HCT116 (cell line): Measurements from ENCODE around the gene ARFGEF3. TPM values are rescaled to one million over a fixed set of nuclear protein-coding genes. Genes with fewer than 3 reads are reported as not detected.

Experiments
- ATAC-seq: fragments of 200-7000 bp; cut with Tn5 transposase; 2 replicates; pipeline ENCODE4 v1.9.1; 2020; ENCODE audit warnings: mild to moderate bottlenecking, moderate library complexity
- BruUV-seq: library from RNA; stranded (reverse); fragments of 400-500 nt; replicated peaks from 2 replicates; lab custom pipeline; 2021; lab: Mats Ljungman, UMichigan
- CTCF ChIA-PET: fragments of 300-600 bp; sonication (Branson Sonifier 250); formaldehyde crosslinking; loops from one replicate; lab custom pipeline; 2021; ENCODE audit warnings: antibody characterized with exemption; lab: Charles Lee
- POLR2A ChIA-PET: fragments of 300-600, 350-600 bp; sonication (Branson Sonifier 250); formaldehyde crosslinking; loops from one replicate; lab custom pipeline; 2021; ENCODE audit warnings: antibody characterized with exemption; lab: Charles Lee
- RAD21 ChIA-PET, 2 experiments: fragments of 300-600 bp; sonication (Branson Sonifier 250); formaldehyde crosslinking; loops; one replicate each; lab custom pipeline; 2023; ENCODE audit warnings: low total read pairs in 2 of 2; ENCODE audit not compliant: uncharacterized antibody in 2 of 2, unreplicated experiment in 2 of 2, low non-redundant PET in 1 of 2; lab: Charles Lee
- DNase-seq: peaks from one replicate; pipeline ENCODE4 v3.0.0-alpha.2; 2010; ENCODE audit warnings: low read depth, low spot score
- H2AFZ ChIP-seq: fragments of 200-600 bp; shearing (Covaris generic), sonication (generic); 2 replicates; pipeline ENCODE4 v1.6.1; 2017; ENCODE audit warnings: low read depth, mixed run types, mixed read lengths, antibody characterized with exemption, low read length; ENCODE audit not compliant: poor library complexity, severe bottlenecking
- H3K27ac ChIP-seq: 2 replicates; pipeline ENCODE4 v1.5.1; 2012; ENCODE audit warnings: low read depth, low read length
- H3K27me3 ChIP-seq: fragments of 200-600 bp; sonication (generic); 2 replicates; pipeline ENCODE4 v1.6.1; 2016; ENCODE audit warnings: mixed run types, low read length, mixed read lengths; ENCODE audit not compliant: insufficient read depth
- H3K36me3 ChIP-seq, 2 experiments: fragments of 200-500 bp in 1 of 2; fragments of 200-600 bp in 1 of 2; sonication (Bioruptor generic) in 1 of 2; sonication (generic) in 1 of 2; 2 replicates each; pipeline versions ENCODE4 v1.5.1 to v1.6.1; 2014 to 2016; ENCODE audit warnings: low read length in 2 of 2, inconsistent platforms in 1 of 2, mixed read lengths in 1 of 2, mixed run types in 1 of 2; ENCODE audit not compliant: insufficient read depth in 2 of 2, control insufficient read depth in 1 of 2
- H3K4me1 ChIP-seq, 2 experiments: fragments of 200-600 bp in 1 of 2; sonication (generic) in 1 of 2; 2 replicates each; pipeline versions ENCODE4 v1.5.1 to v1.6.1; 2012 to 2017; ENCODE audit warnings: low read length in 2 of 2, inconsistent platforms in 1 of 2, mild to moderate bottlenecking in 1 of 2, mixed read lengths in 1 of 2, mixed run types in 1 of 2, moderate library complexity in 1 of 2; ENCODE audit not compliant: insufficient read depth in 2 of 2, control insufficient read depth in 1 of 2
- H3K4me2 ChIP-seq: fragments of 200-600 bp; sonication (generic); 2 replicates; pipeline ENCODE4 v1.6.1; 2017; ENCODE audit warnings: mixed run types, low read length, mixed read lengths
- H3K4me3 ChIP-seq, 2 experiments: fragments of 200-600 bp in 1 of 2; sonication (generic) in 1 of 2; replicated peaks in 1 of 2; 2 replicates each; pipeline ENCODE4 v1.5.1; 2011 to 2016; ENCODE audit warnings: low read length in 2 of 2, control low read depth in 1 of 2, low read depth in 1 of 2, mild to moderate bottlenecking in 1 of 2, mixed read lengths in 1 of 2, mixed run types in 1 of 2
- H3K79me2 ChIP-seq: fragments of 200-600 bp; sonication (generic); 2 replicates; pipeline ENCODE4 v1.6.1; 2017; ENCODE audit warnings: mild to moderate bottlenecking, mixed run types, low read length, moderate library complexity, mixed read lengths; ENCODE audit not compliant: insufficient read depth
- H3K9ac ChIP-seq: fragments of 200-600 bp; sonication (generic); 2 replicates; pipeline ENCODE4 v1.6.1; 2016; ENCODE audit warnings: low read length, mixed read lengths
- H3K9me2 ChIP-seq: fragments of 200-600 bp; sonication (generic), shearing (Covaris generic); 2 replicates; pipeline ENCODE4 v1.6.1; 2017; ENCODE audit warnings: mixed run types, mild to moderate bottlenecking, moderate library complexity; ENCODE audit not compliant: insufficient read depth
- H3K9me3 ChIP-seq, 2 experiments: fragments of 200-500 bp in 1 of 2; fragments of 200-600 bp in 1 of 2; sonication (Bioruptor generic) in 1 of 2; sonication (generic) in 1 of 2; 2 replicates each; pipeline ENCODE4 v1.6.1; 2014 to 2017; ENCODE audit warnings: low read length in 2 of 2, mixed read lengths in 2 of 2, inconsistent platforms in 1 of 2, low read depth in 1 of 2, mild to moderate bottlenecking in 1 of 2, mixed run types in 1 of 2, moderate library complexity in 1 of 2; ENCODE audit not compliant: control insufficient read depth in 1 of 2, insufficient read depth in 1 of 2
- H4K20me1 ChIP-seq: fragments of 200-600 bp; sonication (generic), shearing (Covaris generic); 2 replicates; pipeline ENCODE4 v1.6.1; 2017; ENCODE audit warnings: mixed run types, mild to moderate bottlenecking, moderate library complexity; ENCODE audit not compliant: insufficient read depth
- CBX3 ChIP-seq: IDR thresholded peaks from 2 replicates; pipeline ENCODE4 v1.6.1; 2012; ENCODE audit warnings: low read depth
- CEBPB ChIP-seq: IDR thresholded peaks from 2 replicates; pipeline ENCODE4 v1.6.1; 2012; ENCODE audit warnings: low read depth
- EZH2 ChIP-seq: fragments of 200-600 bp; sonication (generic); IDR thresholded peaks from 2 replicates; pipeline ENCODE4 v1.6.1; 2017; ENCODE audit warnings: antibody characterized with exemption, mixed run types
- JUND ChIP-seq: IDR thresholded peaks from 2 replicates; pipeline ENCODE4 v1.6.1; 2012
- POLR2A ChIP-seq: IDR thresholded peaks from 2 replicates; pipeline ENCODE4 v1.7.0; 2011; ENCODE audit warnings: borderline replicate concordance; ENCODE audit not compliant: insufficient read depth, insufficient read length; ENCODE audit errors: extremely low read depth
- POLR2AphosphoS5 ChIP-seq: IDR thresholded peaks from 2 replicates; pipeline ENCODE4 v1.6.1; 2011; ENCODE audit warnings: mild to moderate bottlenecking, low read depth, low read length, moderate library complexity
- RAD21 ChIP-seq: IDR thresholded peaks from 2 replicates; pipeline ENCODE4 v1.6.1; 2012; ENCODE audit warnings: low read depth, mild to moderate bottlenecking
- SIN3A ChIP-seq: IDR thresholded peaks from 2 replicates; pipeline ENCODE4 v1.6.1; 2012; ENCODE audit warnings: low read depth
- SP1 ChIP-seq: IDR thresholded peaks from 2 replicates; pipeline ENCODE4 v1.6.1; 2012; ENCODE audit warnings: low read depth
- YY1 ChIP-seq: IDR thresholded peaks from 2 replicates; pipeline ENCODE4 v1.6.1; 2011; ENCODE audit warnings: low read length, low read depth, moderate library complexity, mild to moderate bottlenecking; ENCODE audit not compliant: insufficient replicate concordance; ENCODE audit errors: extremely low read depth
- ZFX ChIP-seq: fragments of 450-650 bp; IDR thresholded peaks from 2 replicates; pipeline ENCODE4 v1.6.1; 2017
- ZNF274 ChIP-seq: fragments of 200-500 bp; sonication (Bioruptor generic); IDR thresholded peaks from 2 replicates; pipeline ENCODE4 v1.6.1; 2014; ENCODE audit warnings: mild to moderate bottlenecking, low read depth, low read length, inconsistent platforms
- intact Hi-C: fragments of 100-400 bp; cut with micrococcal nuclease; formaldehyde crosslinking; loops from 2 replicates; pipeline ENCODE4 v1.10.0; 2022
- total RNA-seq: library from RNA; stranded (reverse); gene quantifications from one replicate; pipeline ENCODE4 v1.2.1, GENCODE V29; 2021; ENCODE audit not compliant: unreplicated experiment
- TF ChIP-seq, protein P1 (sequence below): IDR thresholded peaks from 2 replicates; pipeline ENCODE4 v1.6.1; 2011; ENCODE audit warnings: mild to moderate bottlenecking, low read length, moderate library complexity; ENCODE audit not compliant: insufficient replicate concordance; ENCODE audit errors: extremely low read depth
- TF ChIP-seq, protein P2 (sequence below): IDR thresholded peaks from 2 replicates; pipeline ENCODE4 v1.6.1; 2012; ENCODE audit warnings: low read depth
- TF ChIP-seq, protein P3 (sequence below), 3 experiments: fragments of 200-600 bp in 1 of 3; sonication (generic) in 1 of 3; IDR thresholded peaks in 2 of 3; conservative IDR thresholded peaks in 1 of 3; 2 replicates each; pipeline ENCODE4 v1.5.1; 2012 to 2017; ENCODE audit warnings: low read depth in 2 of 3, low read length in 2 of 3, antibody characterized with exemption in 1 of 3, borderline replicate concordance in 1 of 3, control low read depth in 1 of 3, mild to moderate bottlenecking in 1 of 3, mixed read lengths in 1 of 3, mixed run types in 1 of 3, moderate library complexity in 1 of 3; ENCODE audit not compliant: insufficient read depth in 1 of 3

The ARFGEF3 gene
- total RNA-seq, 1 experiment from 2014 or later: 3.8 TPM

DNA sequence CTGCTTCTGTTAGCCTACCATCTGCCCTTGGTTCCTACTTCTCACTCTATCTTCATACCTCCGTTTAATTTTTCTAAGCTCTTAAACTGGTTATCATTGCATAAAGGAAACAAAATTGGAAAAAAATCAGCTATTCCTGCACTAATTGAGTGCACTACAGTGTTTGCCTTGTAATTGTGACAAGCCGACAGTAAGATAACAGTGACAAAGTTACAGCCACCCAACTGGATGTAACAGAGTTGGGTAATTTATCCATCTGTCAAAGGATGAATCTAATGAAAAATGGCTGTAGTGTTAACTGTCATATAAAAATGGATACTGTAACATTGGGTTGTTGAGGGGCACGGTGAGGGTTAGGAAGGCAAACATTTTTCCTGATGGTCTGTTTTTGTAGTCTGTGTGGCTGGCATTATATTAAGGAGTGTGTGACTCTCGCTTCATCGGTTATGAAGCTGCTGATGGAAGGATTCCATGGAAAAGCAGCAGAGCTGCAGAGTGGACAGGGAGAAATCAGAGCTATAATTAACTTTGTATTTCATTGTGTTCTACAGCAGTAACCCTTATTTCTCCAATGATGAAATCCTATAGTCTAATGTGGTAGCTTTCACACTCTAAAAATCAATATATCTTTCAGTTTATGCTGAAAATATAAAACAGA is 43.8 kb downstream of the ARFGEF3 start:
- no TSS peak for BruUV-seq
- H3K27ac ChIP-seq: no peak overlapping the region
- ChIA-PET RAD21 (no interaction called here), POLR2A (no interaction called here), CTCF (no interaction called here)
- intact Hi-C loops: no loop called here
- H2AFZ ChIP-seq: no peak overlapping the region
- H3K9me2 ChIP-seq: no peaks in the 10 kb centered on the region
- H3K36me3 ChIP-seq: no peaks in the 10 kb centered on the region
- DNase-seq (no peak), ATAC-seq (no peak)
- H3K79me2 ChIP-seq: no peaks in the 10 kb centered on the region
- no peak overlapping the region for H3K4me3 ChIP-seq
- TF ChIP-seq SP1 (no peak), YY1 (no peak), ZNF274 (no peak), CEBPB (no peak), ZFX (no peak), JUND (no peak), SIN3A (no peak), EZH2 (no peak), POLR2AphosphoS5 (no peak), POLR2A (no peak), RAD21 (no peak), CBX3 (no peak)
- TF ChIP-seq, protein P1, sequence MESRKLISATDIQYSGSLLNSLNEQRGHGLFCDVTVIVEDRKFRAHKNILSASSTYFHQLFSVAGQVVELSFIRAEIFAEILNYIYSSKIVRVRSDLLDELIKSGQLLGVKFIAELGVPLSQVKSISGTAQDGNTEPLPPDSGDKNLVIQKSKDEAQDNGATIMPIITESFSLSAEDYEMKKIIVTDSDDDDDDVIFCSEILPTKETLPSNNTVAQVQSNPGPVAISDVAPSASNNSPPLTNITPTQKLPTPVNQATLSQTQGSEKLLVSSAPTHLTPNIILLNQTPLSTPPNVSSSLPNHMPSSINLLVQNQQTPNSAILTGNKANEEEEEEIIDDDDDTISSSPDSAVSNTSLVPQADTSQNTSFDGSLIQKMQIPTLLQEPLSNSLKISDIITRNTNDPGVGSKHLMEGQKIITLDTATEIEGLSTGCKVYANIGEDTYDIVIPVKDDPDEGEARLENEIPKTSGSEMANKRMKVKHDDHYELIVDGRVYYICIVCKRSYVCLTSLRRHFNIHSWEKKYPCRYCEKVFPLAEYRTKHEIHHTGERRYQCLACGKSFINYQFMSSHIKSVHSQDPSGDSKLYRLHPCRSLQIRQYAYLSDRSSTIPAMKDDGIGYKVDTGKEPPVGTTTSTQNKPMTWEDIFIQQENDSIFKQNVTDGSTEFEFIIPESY: no peak
- TF ChIP-seq, protein P2, sequence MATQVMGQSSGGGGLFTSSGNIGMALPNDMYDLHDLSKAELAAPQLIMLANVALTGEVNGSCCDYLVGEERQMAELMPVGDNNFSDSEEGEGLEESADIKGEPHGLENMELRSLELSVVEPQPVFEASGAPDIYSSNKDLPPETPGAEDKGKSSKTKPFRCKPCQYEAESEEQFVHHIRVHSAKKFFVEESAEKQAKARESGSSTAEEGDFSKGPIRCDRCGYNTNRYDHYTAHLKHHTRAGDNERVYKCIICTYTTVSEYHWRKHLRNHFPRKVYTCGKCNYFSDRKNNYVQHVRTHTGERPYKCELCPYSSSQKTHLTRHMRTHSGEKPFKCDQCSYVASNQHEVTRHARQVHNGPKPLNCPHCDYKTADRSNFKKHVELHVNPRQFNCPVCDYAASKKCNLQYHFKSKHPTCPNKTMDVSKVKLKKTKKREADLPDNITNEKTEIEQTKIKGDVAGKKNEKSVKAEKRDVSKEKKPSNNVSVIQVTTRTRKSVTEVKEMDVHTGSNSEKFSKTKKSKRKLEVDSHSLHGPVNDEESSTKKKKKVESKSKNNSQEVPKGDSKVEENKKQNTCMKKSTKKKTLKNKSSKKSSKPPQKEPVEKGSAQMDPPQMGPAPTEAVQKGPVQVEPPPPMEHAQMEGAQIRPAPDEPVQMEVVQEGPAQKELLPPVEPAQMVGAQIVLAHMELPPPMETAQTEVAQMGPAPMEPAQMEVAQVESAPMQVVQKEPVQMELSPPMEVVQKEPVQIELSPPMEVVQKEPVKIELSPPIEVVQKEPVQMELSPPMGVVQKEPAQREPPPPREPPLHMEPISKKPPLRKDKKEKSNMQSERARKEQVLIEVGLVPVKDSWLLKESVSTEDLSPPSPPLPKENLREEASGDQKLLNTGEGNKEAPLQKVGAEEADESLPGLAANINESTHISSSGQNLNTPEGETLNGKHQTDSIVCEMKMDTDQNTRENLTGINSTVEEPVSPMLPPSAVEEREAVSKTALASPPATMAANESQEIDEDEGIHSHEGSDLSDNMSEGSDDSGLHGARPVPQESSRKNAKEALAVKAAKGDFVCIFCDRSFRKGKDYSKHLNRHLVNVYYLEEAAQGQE: no peak
- TF ChIP-seq, protein P3, sequence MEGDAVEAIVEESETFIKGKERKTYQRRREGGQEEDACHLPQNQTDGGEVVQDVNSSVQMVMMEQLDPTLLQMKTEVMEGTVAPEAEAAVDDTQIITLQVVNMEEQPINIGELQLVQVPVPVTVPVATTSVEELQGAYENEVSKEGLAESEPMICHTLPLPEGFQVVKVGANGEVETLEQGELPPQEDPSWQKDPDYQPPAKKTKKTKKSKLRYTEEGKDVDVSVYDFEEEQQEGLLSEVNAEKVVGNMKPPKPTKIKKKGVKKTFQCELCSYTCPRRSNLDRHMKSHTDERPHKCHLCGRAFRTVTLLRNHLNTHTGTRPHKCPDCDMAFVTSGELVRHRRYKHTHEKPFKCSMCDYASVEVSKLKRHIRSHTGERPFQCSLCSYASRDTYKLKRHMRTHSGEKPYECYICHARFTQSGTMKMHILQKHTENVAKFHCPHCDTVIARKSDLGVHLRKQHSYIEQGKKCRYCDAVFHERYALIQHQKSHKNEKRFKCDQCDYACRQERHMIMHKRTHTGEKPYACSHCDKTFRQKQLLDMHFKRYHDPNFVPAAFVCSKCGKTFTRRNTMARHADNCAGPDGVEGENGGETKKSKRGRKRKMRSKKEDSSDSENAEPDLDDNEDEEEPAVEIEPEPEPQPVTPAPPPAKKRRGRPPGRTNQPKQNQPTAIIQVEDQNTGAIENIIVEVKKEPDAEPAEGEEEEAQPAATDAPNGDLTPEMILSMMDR (IDR thresholded peaks at IDR 0.05 in 2 of 3, conservative IDR thresholded peaks at IDR 0.05 in 1 of 3; ENCODE audit: borderline replicate concordance in 1 of 3, insufficient read depth in 1 of 3, low read depth in 2 of 3, low read length in 2 of 3): no peak
- no peaks in the 10 kb centered on the region for H3K4me1 ChIP-seq
- H3K9ac ChIP-seq: no peak overlapping the region
- no peak overlapping the region for H3K4me2 ChIP-seq
- H4K20me1 ChIP-seq: no peaks in the 10 kb centered on the region
- H3K27me3 ChIP-seq: no peaks in the 10 kb centered on the region
- H3K9me3 ChIP-seq: no peaks in the 10 kb centered on the region
